HL-60 (cell line): ENCODE data around the gene TAPBP.
"Not testable (repeated sequence)": the region's sequence is repeated elsewhere in the genome, so short reads cannot be mapped to it uniquely, and the experiment has no call there.

Experiments used
- DNase-seq, 2 experiments: peaks; one replicate each; pipeline ENCODE4 v3.0.0-alpha.2; 2010 to 2020; ENCODE audit warnings: low read depth in 1 of 2, low spot score in 1 of 2
- H3K27ac ChIP-seq: fragments of 250-450 bp; sonication (Bioruptor Pico); replicated peaks from 2 replicates; pipeline ENCODE4 v1.5.1; 2020; ENCODE audit warnings: mild to moderate bottlenecking, moderate library complexity
- H3K27me3 ChIP-seq: fragments of 250-450 bp; sonication (Bioruptor Pico); 2 replicates; pipeline ENCODE4 v1.5.1; 2021; ENCODE audit warnings: mild to moderate bottlenecking, moderate library complexity; ENCODE audit not compliant: insufficient read depth, poor library complexity, severe bottlenecking
- H3K4me3 ChIP-seq: replicated peaks from 2 replicates; pipeline ENCODE4 v1.5.1; 2011; ENCODE audit warnings: mild to moderate bottlenecking, control low read depth, low read length; ENCODE audit not compliant: insufficient read depth
- CTCF ChIP-seq: IDR thresholded peaks from one replicate; pipeline ENCODE4 v1.5.1; 2011; ENCODE audit warnings: low read length, control low read depth, inconsistent platforms; ENCODE audit not compliant: insufficient read depth
- GABPA ChIP-seq: IDR thresholded peaks from 2 replicates; pipeline ENCODE4 v1.6.1; 2012; ENCODE audit warnings: low read depth
- POLR2AphosphoS5 ChIP-seq: IDR thresholded peaks from 2 replicates; pipeline ENCODE4 v1.6.1; 2012; ENCODE audit warnings: low read depth
- REST ChIP-seq: IDR thresholded peaks from 2 replicates; pipeline ENCODE4 v1.6.1; 2012; ENCODE audit warnings: low read depth; ENCODE audit not compliant: insufficient replicate concordance
- SPI1 ChIP-seq: IDR thresholded peaks from 2 replicates; pipeline ENCODE4 v1.6.1; 2012; ENCODE audit warnings: low read depth, mild to moderate bottlenecking, borderline replicate concordance
- long read RNA-seq: library from polyadenylated mRNA; unstranded; transcript quantifications from one replicate; pipeline ENCODE4 v2.0.0, GENCODE V29; 2020

The TAPBP gene
- long read RNA-seq, transcript TAPBP-234 (8 exons, 3,759 nt), result major isoform, 72 of 121 reads
- long read RNA-seq, partial matches to known transcripts, result 11 of 121 reads
- long read RNA-seq, other reads (novel, unspliced or antisense), result 36 of 121 reads

- Histone ChIP-seq H3K4me3 (peak within 1 kb of the TSS; percentile 66), H3K27me3 (no peaks in the 10 kb centered on the region), H3K27ac (peak within 1 kb of the TSS; percentile 98)
- DNase-seq, result peak in 1 of 2 experiments; percentile 63
- peak; percentile 46 for TF ChIP-seq REST
- TF ChIP-seq SPI1, result peak; percentile 51; the same call in 1 of the 2 replicates
- no peak for TF ChIP-seq GABPA
- no peak for TF ChIP-seq CTCF
- TF ChIP-seq POLR2AphosphoS5, result peak; percentile 67; the same call in 1 of the 2 replicates
These were observed at the start of gene TAPBP for GRCh38 chr6:33313709-33314514. TSS of gene TAPBP (minus strand) at chr6:33314078. CDS start at chr6:33314041, 37 bp downstream.

- H3K27me3 ChIP-seq, H3K4me3 ChIP-seq, DNase-seq, H3K27ac ChIP-seq: not testable (repeated sequence)
These were observed 49.6 kb upstream of the TAPBP start for GRCh38 chr6:33363486-33363885.

GRCh38 chr6:33359331-33359730, 45.5 kb upstream of the TAPBP start:
- Histone ChIP-seq H3K4me3 (no peak overlapping the region), H3K27me3 (peaks cover 2% of the 10 kb centered on the region), H3K27ac (no peak overlapping the region)
- TF ChIP-seq POLR2AphosphoS5, result no peak
- DNase-seq, result no peak

GRCh38 chr6:33357160-33357871, 43.4 kb upstream of the TAPBP start:
- DNase-seq, H3K27me3 ChIP-seq, H3K27ac ChIP-seq, H3K4me3 ChIP-seq: not testable (repeated sequence)

GRCh38 chr6:33356295-33356694, 42.4 kb upstream of the TAPBP start:
- no peak overlapping the region for H3K27ac ChIP-seq
- TF ChIP-seq POLR2AphosphoS5 (no peak), CTCF (no peak), REST (no peak), SPI1 (no peak), GABPA (no peak)
- DNase-seq, result no peak

GRCh38 chr6:33355860-33356259, 42.0 kb upstream of the TAPBP start:
- not testable (repeated sequence) for H3K27me3 ChIP-seq, DNase-seq, H3K27ac ChIP-seq, H3K4me3 ChIP-seq

More at GRCh38 chr6:33356295-33356694, 42.4 kb upstream of the TAPBP start:
- H3K4me3 ChIP-seq, result no peak overlapping the region
- peaks cover 2% of the 10 kb centered on the region for H3K27me3 ChIP-seq
